DND-41 (cell line): ENCODE results near the gene EIF2S3.

Source experiments
- EZH2 ChIP-seq: IDR thresholded peaks from 3 replicates; pipeline ENCODE4 v1.6.1; 2012; ENCODE audit warnings: borderline replicate concordance, low read depth, mild to moderate bottlenecking, moderate library complexity, low read length, inconsistent platforms; ENCODE audit not compliant: severe bottlenecking
- TF ChIP-seq, protein P1 (sequence below): IDR thresholded peaks from 2 replicates; pipeline ENCODE4 v1.5.1; 2012; ENCODE audit warnings: borderline replicate concordance, low read length, moderate library complexity, mild to moderate bottlenecking; ENCODE audit not compliant: poor library complexity, severe bottlenecking; ENCODE audit errors: extremely low read depth

DNA sequence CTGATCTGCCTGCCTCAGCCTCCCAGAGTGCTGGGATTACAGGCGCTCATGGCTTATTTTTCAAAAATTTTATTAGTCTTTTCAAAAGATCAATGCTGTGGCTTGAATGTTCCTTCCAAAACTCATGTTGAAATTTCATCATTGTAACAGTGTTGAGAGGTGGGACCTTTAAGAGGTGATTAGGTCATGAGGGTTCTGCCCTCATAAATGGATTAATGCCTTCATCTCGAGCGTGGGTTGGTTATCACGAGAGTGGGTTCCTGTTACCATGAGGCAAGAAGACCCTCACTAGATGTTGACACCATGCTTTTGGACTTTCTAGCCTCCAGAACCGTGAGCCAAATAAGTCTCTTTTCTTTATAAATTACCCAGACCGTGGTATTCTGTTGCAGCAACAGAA, 30.3 kb downstream of the EIF2S3 start:
- TF ChIP-seq EZH2: no peak
- TF ChIP-seq, protein P1, sequence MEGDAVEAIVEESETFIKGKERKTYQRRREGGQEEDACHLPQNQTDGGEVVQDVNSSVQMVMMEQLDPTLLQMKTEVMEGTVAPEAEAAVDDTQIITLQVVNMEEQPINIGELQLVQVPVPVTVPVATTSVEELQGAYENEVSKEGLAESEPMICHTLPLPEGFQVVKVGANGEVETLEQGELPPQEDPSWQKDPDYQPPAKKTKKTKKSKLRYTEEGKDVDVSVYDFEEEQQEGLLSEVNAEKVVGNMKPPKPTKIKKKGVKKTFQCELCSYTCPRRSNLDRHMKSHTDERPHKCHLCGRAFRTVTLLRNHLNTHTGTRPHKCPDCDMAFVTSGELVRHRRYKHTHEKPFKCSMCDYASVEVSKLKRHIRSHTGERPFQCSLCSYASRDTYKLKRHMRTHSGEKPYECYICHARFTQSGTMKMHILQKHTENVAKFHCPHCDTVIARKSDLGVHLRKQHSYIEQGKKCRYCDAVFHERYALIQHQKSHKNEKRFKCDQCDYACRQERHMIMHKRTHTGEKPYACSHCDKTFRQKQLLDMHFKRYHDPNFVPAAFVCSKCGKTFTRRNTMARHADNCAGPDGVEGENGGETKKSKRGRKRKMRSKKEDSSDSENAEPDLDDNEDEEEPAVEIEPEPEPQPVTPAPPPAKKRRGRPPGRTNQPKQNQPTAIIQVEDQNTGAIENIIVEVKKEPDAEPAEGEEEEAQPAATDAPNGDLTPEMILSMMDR: no peak
